GM18520 (cell line): Measurements from ENCODE around the gene ECT2.
"Not testable (repeated sequence)": the region's sequence is repeated elsewhere in the genome, so short reads cannot be mapped to it uniquely, and the experiment has no call there.

Experiments used
- ATAC-seq: cut with Tn5 transposase; IDR thresholded peaks from one replicate; pipeline ENCODE4 v1.9.1; 2021; ENCODE audit not compliant: unreplicated experiment

The ECT2 gene

GRCh38 chr3:172735014-172735413 lies 15.5 kb upstream of the ECT2 start:
- ATAC-seq: no peak

- ATAC-seq: no peak
Measured at GRCh38 chr3:172739462-172739861, 11.1 kb upstream of the ECT2 start.

GRCh38 chr3:172746475-172746874 lies 4.1 kb upstream of the ECT2 start:
- ATAC-seq: no peak

GRCh38 chr3:172749230-172749965 lies 1.1 kb upstream of the ECT2 start:
- ATAC-seq: no peak

- no peak for ATAC-seq
Measured at GRCh38 chr3:172750069-172750367, 508 bp upstream of the ECT2 start.

GRCh38 chr3:172751175-172751704 lies 714 bp downstream of the ECT2 start:
- no peak for ATAC-seq

GRCh38 chr3:172752651-172753050 lies 2.1 kb downstream of the ECT2 start:
- ATAC-seq: no peak

GRCh38 chr3:172753125-172753524 lies 2.6 kb downstream of the ECT2 start:
- no peak for ATAC-seq

GRCh38 chr3:172760416-172760815 lies 9.9 kb downstream of the ECT2 start:
- ATAC-seq: not testable (repeated sequence)

- no peak for ATAC-seq
Measured at GRCh38 chr3:172766241-172766640, 15.7 kb downstream of the ECT2 start.

- no peak for ATAC-seq
Measured at GRCh38 chr3:172766718-172767405, 16.3 kb downstream of the ECT2 start.

- ATAC-seq: no peak
Measured at GRCh38 chr3:172770382-172770781, 19.9 kb downstream of the ECT2 start.

- no peak for ATAC-seq
Measured at GRCh38 chr3:172771672-172772071, 21.1 kb downstream of the ECT2 start.

- ATAC-seq: no peak
Measured at GRCh38 chr3:172776049-172776717, 25.7 kb downstream of the ECT2 start.

- no peak for ATAC-seq
Measured at GRCh38 chr3:172777901-172778300, 27.4 kb downstream of the ECT2 start.

GRCh38 chr3:172782235-172782634 lies 31.7 kb downstream of the ECT2 start:
- no peak for ATAC-seq

- no peak for ATAC-seq
Measured at GRCh38 chr3:172786036-172786435, 35.5 kb downstream of the ECT2 start.

- no peak for ATAC-seq
Measured at GRCh38 chr3:172787019-172787418, 36.5 kb downstream of the ECT2 start.

- ATAC-seq: no peak
Measured at GRCh38 chr3:172787746-172788145, 37.2 kb downstream of the ECT2 start.

GRCh38 chr3:172799246-172799645 lies 48.7 kb downstream of the ECT2 start:
- no peak for ATAC-seq

- no peak for ATAC-seq
Measured at GRCh38 chr3:172800156-172800555, 49.6 kb downstream of the ECT2 start.

GRCh38 chr3:172803489-172803888 lies 53.0 kb downstream of the ECT2 start:
- ATAC-seq: no peak
